ENCODE data around the gene TENT4B.

Gene TENT4B

GRCh38 chr16:50247123-50247905 lies 94.2 kb downstream of the TENT4B start:
- Mint-ChIP-seq H3K4me3 (peak overlapping the region; percentile 52), H3K36me3 (ENCODE audit: low read depth) (no peaks in the 10 kb centered on the region), H3K9me3 (no peaks in the 10 kb centered on the region), H3K27me3 (no peaks in the 10 kb centered on the region), H3K27ac (peak overlapping the region; percentile 36), H3K4me1 (ENCODE audit: low read depth) (peaks cover 20% of the 10 kb centered on the region)

- H3K9me3 Mint-ChIP-seq, result no peaks in the 10 kb centered on the region
Measured at GRCh38 chr16:50247906-50248608, 95.0 kb downstream of the TENT4B start.

GRCh38 chr16:50248845-50249244 lies 95.7 kb downstream of the TENT4B start:
- no peak overlapping the region for H3K27ac Mint-ChIP-seq
- H3K36me3 Mint-ChIP-seq (ENCODE audit: low read depth), result no peaks in the 10 kb centered on the region
- H3K4me1 Mint-ChIP-seq (ENCODE audit: low read depth), result peaks cover 20% of the 10 kb centered on the region
- no peak overlapping the region for H3K4me3 Mint-ChIP-seq
- H3K9me3 Mint-ChIP-seq, result no peaks in the 10 kb centered on the region
- H3K27me3 Mint-ChIP-seq, result no peaks in the 10 kb centered on the region

More at GRCh38 chr16:50247906-50248608, 95.0 kb downstream of the TENT4B start:
- H3K27me3 Mint-ChIP-seq, result no peaks in the 10 kb centered on the region
- H3K4me3 Mint-ChIP-seq, result no peak overlapping the region
- peaks cover 20% of the 10 kb centered on the region for H3K4me1 Mint-ChIP-seq (ENCODE audit: low read depth)
- H3K27ac Mint-ChIP-seq, result peak overlapping the region; percentile 36
- no peaks in the 10 kb centered on the region for H3K36me3 Mint-ChIP-seq (ENCODE audit: low read depth)

GRCh38 chr16:50251375-50252081 lies 98.4 kb downstream of the TENT4B start:
- no peaks in the 10 kb centered on the region for H3K36me3 Mint-ChIP-seq (ENCODE audit: low read depth)
- no peaks in the 10 kb centered on the region for H3K9me3 Mint-ChIP-seq
- no peak overlapping the region for H3K27ac Mint-ChIP-seq
- H3K4me3 Mint-ChIP-seq, result no peak overlapping the region
- no peaks in the 10 kb centered on the region for H3K27me3 Mint-ChIP-seq
- peaks cover 13% of the 10 kb centered on the region for H3K4me1 Mint-ChIP-seq (ENCODE audit: low read depth)

- Mint-ChIP-seq H3K9me3 (no peaks in the 10 kb centered on the region), H3K27ac (no peak overlapping the region), H3K4me1 (ENCODE audit: low read depth) (peaks cover 7% of the 10 kb centered on the region), H3K4me3 (no peak overlapping the region), H3K27me3 (no peaks in the 10 kb centered on the region), H3K36me3 (ENCODE audit: low read depth) (no peaks in the 10 kb centered on the region)
Measured at GRCh38 chr16:50252082-50252611, 99.0 kb downstream of the TENT4B start.

- H3K9me3 Mint-ChIP-seq, result no peaks in the 10 kb centered on the region
- no peak overlapping the region for H3K4me3 Mint-ChIP-seq
- H3K4me1 Mint-ChIP-seq (ENCODE audit: low read depth), result peaks cover 4% of the 10 kb centered on the region
- H3K27ac Mint-ChIP-seq, result no peak overlapping the region
- no peaks in the 10 kb centered on the region for H3K27me3 Mint-ChIP-seq
- no peaks in the 10 kb centered on the region for H3K36me3 Mint-ChIP-seq (ENCODE audit: low read depth)
Measured at GRCh38 chr16:50252874-50253513, 99.9 kb downstream of the TENT4B start.

GRCh38 chr16:50253514-50253910 lies 100.4 kb downstream of the TENT4B start:
- no peak overlapping the region for H3K27ac Mint-ChIP-seq

GRCh38 chr16:50254072-50254471 lies 101.0 kb downstream of the TENT4B start:
- no peak overlapping the region for H3K27ac Mint-ChIP-seq
- peaks cover 5% of the 10 kb centered on the region for H3K4me1 Mint-ChIP-seq (ENCODE audit: low read depth)
- no peaks in the 10 kb centered on the region for H3K27me3 Mint-ChIP-seq
- no peak overlapping the region for H3K4me3 Mint-ChIP-seq
- H3K9me3 Mint-ChIP-seq, result no peaks in the 10 kb centered on the region
- no peaks in the 10 kb centered on the region for H3K36me3 Mint-ChIP-seq (ENCODE audit: low read depth)

More at GRCh38 chr16:50253514-50253910, 100.4 kb downstream of the TENT4B start:
- Mint-ChIP-seq H3K4me1 (ENCODE audit: low read depth) (peaks cover 4% of the 10 kb centered on the region), H3K4me3 (no peak overlapping the region), H3K9me3 (no peaks in the 10 kb centered on the region), H3K27me3 (no peaks in the 10 kb centered on the region), H3K36me3 (ENCODE audit: low read depth) (no peaks in the 10 kb centered on the region)

GRCh38 chr16:50255538-50255937 lies 102.4 kb downstream of the TENT4B start:
- H3K9me3 Mint-ChIP-seq, result no peaks in the 10 kb centered on the region
- no peak overlapping the region for H3K27ac Mint-ChIP-seq
- H3K36me3 Mint-ChIP-seq (ENCODE audit: low read depth), result no peaks in the 10 kb centered on the region
- H3K27me3 Mint-ChIP-seq, result no peaks in the 10 kb centered on the region
- H3K4me1 Mint-ChIP-seq (ENCODE audit: low read depth), result peaks cover 16% of the 10 kb centered on the region
- no peak overlapping the region for H3K4me3 Mint-ChIP-seq

- H3K27me3 Mint-ChIP-seq, result no peaks in the 10 kb centered on the region
- no peaks in the 10 kb centered on the region for H3K9me3 Mint-ChIP-seq
- peaks cover 12% of the 10 kb centered on the region for H3K4me1 Mint-ChIP-seq (ENCODE audit: low read depth)
- H3K27ac Mint-ChIP-seq, result no peak overlapping the region
- no peak overlapping the region for H3K4me3 Mint-ChIP-seq
- H3K36me3 Mint-ChIP-seq (ENCODE audit: low read depth), result no peaks in the 10 kb centered on the region
Measured at GRCh38 chr16:50256604-50257003, 103.5 kb downstream of the TENT4B start.

GRCh38 chr16:50257876-50258275 lies 104.8 kb downstream of the TENT4B start:
- Mint-ChIP-seq H3K36me3 (ENCODE audit: low read depth) (no peaks in the 10 kb centered on the region), H3K4me1 (ENCODE audit: low read depth) (peaks cover 15% of the 10 kb centered on the region), H3K9me3 (no peaks in the 10 kb centered on the region), H3K4me3 (no peak overlapping the region), H3K27me3 (no peaks in the 10 kb centered on the region), H3K27ac (no peak overlapping the region)

GRCh38 chr16:50259334-50260205 lies 106.5 kb downstream of the TENT4B start:
- Mint-ChIP-seq H3K4me1 (ENCODE audit: low read depth) (peaks cover 32% of the 10 kb centered on the region), H3K27me3 (no peaks in the 10 kb centered on the region), H3K4me3 (no peak overlapping the region), H3K36me3 (ENCODE audit: low read depth) (no peaks in the 10 kb centered on the region), H3K9me3 (no peaks in the 10 kb centered on the region), H3K27ac (no peak overlapping the region)

GRCh38 chr16:50260206-50261159 lies 107.4 kb downstream of the TENT4B start:
- Mint-ChIP-seq H3K9me3 (no peaks in the 10 kb centered on the region), H3K36me3 (ENCODE audit: low read depth) (no peaks in the 10 kb centered on the region), H3K27ac (no peak overlapping the region), H3K4me3 (no peak overlapping the region), H3K27me3 (no peaks in the 10 kb centered on the region), H3K4me1 (ENCODE audit: low read depth) (peaks cover 41% of the 10 kb centered on the region)

All from stimulated activated naive CD8-positive, alpha-beta T cell treated with anti-CD3 and anti-CD28 coated beads, Interleukin-15, Interleukin-2, amounts not matched to agents 100 ng/mL and 50 ng/mL, for 24 hours (primary cell).